ENCODE data around the gene CNOT2.

CNOT2 gene

DNA sequence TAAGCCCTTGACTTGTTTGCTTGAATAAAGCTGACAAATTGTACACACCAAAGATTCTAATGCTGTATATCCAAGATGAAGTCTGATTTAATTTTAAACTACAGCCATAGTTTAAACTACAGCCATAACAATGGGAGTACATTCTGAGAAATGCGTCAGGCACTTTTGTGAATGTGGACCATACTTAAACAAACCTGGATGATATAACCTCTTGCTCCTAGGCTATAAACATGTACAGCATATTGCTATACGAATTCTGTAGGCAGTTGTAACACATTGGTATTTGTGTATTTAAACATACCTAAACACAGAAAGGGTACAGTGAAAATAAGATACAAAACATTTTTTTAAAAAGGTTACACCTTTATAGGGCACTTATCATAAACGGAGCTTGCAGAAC lies 63.4 kb downstream of the CNOT2 start:
- no peak for DNase-seq

- no peak for DNase-seq
Measured at GRCh38 chr12:70307868-70308267, 64.6 kb downstream of the CNOT2 start.

GRCh38 chr12:70309348-70309747 lies 66.1 kb downstream of the CNOT2 start:
- no peak for DNase-seq

- no peak for DNase-seq
Measured at GRCh38 chr12:70314145-70314544, 70.9 kb downstream of the CNOT2 start.

- peak in 1 of 2 donors; percentile 54 for DNase-seq
Measured at GRCh38 chr12:70317781-70318180, 74.5 kb downstream of the CNOT2 start.

DNA sequence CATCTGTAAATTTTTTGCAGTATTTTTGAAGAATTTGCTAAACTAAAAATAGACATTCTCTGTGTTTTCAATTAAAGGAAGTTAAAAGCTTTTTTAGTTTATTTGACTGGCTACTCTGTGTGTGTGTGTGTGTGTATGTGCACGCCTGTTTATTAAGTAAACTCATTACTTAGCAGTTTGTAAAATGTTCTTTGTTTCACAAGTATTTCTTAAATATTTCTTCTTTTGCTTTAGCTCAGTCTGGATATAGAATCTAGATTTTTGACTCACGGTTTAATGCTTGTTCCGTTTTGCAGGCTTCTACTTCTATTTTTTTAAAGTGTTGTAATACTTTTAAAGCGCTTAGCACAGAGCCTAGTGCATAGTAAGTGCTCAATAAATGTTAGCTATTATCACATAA lies 76.4 kb downstream of the CNOT2 start:
- DNase-seq = no peak

DNA sequence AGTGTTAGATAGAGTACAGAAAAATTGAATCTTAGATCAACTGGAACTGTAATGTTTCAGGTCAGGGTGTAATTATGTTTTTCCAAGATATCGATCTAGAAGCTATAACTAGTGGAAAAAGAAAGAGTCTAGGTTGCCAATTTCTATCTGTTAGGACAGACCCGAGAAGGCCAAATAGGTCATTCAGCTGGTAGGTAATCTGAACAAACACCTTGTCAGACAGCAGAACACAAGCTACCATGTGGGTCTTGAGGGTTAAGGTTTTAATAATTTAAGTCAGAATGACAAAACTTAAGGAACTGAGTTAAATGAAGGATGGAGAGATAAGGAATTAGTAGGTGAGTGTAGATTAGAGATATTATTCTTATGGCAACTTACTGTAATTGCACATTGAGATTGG lies 78.0 kb downstream of the CNOT2 start:
- no peak for DNase-seq

- no peak for DNase-seq
Measured at GRCh38 chr12:70327541-70327940, 84.3 kb downstream of the CNOT2 start.

- no peak for DNase-seq
Measured at GRCh38 chr12:70329728-70330127, 86.5 kb downstream of the CNOT2 start.

- no peak for DNase-seq
Measured at GRCh38 chr12:70330158-70330557, 86.9 kb downstream of the CNOT2 start.

- DNase-seq = no peak
Measured at GRCh38 chr12:70332236-70332635, 89.0 kb downstream of the CNOT2 start.

DNA sequence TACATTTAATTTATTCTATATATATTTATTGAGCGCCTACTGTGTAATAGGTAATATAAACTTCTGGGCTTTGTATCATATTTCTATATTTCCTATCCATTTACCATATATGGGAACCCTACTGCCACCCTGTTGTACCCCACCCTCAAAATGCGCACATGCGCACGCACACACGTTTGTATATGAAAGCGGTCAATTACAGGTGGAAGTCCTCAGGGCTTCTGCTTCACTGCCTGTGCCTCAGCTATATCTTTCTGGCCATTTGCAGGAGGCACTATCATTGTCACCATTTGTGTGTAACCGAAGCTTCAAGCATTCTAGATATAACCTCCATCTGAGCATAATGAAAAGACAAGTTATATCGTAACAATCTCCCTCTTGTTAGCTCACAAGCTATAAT lies 91.5 kb downstream of the CNOT2 start:
- no peak for DNase-seq

- DNase-seq = no peak
Measured at GRCh38 chr12:70338531-70338930, 95.3 kb downstream of the CNOT2 start.

- DNase-seq = no peak
Measured at GRCh38 chr12:70351076-70351475, 107.8 kb downstream of the CNOT2 start.

GRCh38 chr12:70353780-70354660 lies 110.8 kb downstream of the CNOT2 start:
- DNase-seq = no peak

DNA sequence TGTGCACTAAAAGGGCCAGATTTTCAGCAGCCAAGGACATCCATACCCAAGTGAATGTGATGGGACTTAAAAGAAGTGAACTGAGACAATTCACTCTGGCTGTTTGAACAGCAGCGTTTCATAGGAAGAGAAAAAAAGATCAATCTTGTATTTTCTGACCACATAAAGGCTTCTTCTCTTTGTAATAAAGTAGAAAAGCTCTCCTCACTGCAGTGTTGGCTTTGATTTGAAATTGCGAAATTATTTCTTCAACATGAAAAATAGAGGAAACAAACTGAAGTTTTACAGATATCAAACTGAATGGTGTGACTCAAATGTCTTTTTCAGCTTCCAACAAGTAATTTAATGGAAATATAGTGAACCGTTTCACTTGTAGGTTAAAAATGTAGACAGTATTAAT lies 111.6 kb downstream of the CNOT2 start:
- DNase-seq = no peak

DNA sequence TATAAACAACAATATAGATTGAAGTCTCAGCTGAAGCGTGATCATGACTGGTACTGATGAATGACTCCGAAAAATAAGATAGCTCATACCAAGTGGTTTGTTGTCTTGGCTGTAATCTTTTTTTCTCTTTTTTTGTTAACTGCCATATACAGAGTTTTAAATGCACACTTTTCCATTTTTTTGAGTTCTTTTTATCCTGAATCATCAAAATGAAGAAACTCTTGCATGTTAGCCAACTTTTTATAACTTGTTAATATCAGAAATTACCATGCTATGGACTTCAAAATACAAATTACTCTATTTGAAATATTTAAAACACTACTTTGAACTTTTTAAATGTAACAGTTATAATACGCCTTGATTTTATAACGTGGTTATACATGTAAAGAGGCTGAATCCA lies 112.7 kb downstream of the CNOT2 start:
- DNase-seq = no peak

DNA sequence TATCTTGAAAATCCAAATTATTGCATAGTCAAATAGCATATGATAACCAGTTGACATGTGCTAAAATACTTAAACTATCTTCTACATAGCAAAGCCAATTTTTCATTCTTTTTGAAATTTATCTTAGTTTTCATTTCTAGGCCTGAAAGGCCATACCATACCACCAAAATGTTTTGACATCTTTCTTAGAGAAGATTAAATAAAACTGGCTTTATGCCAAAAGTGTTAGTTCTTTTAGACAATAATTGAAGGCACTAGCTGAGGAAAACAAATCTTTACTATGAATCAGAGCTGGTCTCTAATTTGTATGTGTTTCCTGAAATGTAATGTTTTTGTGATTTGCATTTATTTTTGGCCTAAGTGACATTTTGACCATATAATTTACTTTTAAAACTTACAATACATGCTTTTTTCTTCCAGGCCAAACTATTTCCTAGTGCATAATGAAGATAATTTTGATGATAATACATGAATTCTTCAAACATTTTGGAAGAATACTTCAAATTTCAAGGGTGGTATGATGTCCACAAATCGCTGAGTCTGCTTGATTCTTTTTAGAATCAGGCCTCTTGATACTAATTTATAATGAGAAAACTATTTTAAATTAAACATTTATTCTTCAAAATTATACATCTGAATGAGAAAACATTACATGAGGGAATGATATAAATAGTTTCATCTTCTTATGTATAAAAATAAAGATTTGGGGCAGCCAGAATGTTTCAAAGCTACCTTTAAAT lies 116.4 kb downstream of the CNOT2 start:
- DNase-seq = no peak

- DNase-seq = no peak
Measured at GRCh38 chr12:70360218-70360617, 117.0 kb downstream of the CNOT2 start.

- DNase-seq = no peak
Measured at GRCh38 chr12:70364695-70365397, 121.6 kb downstream of the CNOT2 start.

DNA sequence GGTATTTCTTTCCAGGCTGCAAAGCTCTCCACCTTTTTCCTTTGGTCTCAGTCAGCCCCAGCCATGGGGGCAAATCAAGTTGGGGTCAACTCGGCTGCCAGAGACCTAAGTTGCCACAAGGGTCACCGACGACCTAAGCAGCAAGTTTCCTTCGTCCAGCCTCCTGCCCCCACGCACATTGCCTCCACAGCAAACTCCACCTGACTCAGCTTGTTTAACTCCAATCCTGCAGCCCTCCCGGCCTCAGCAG lies 122.1 kb downstream of the CNOT2 start:
- DNase-seq = no peak

- DNase-seq = peak in 1 of 2 donors; percentile 36
Measured at GRCh38 chr12:70365648-70366518, 122.7 kb downstream of the CNOT2 start, which contains the start of gene KCNMB4. Gene KCNMB4, plus strand, starts transcription at chr12:70366290. Its CDS starts 445 bp downstream, at chr12:70366735.
